Activated T-cell treated with anti-CD3 and anti-CD28 coated beads, Interleukin-2, amount 50 U/mL, for 24 hours (primary cell): Measurements from ENCODE around the gene ZIC4.

Experiments
- DNase-seq: peaks from one replicate; pipeline ENCODE4 v3.0.0-alpha.2; 2020
- H3K27ac Mint-ChIP-seq: 2 replicates; pipeline ENCODE4 v1.8.0; 2020; ENCODE audit warnings: mild to moderate bottlenecking, mixed read lengths
- H3K27me3 Mint-ChIP-seq: 2 replicates; pipeline ENCODE4 v1.8.0; 2020; ENCODE audit warnings: mixed read lengths
- H3K36me3 Mint-ChIP-seq: 2 replicates; pipeline ENCODE4 v1.8.0; 2020; ENCODE audit warnings: low read depth, mixed read lengths
- H3K4me1 Mint-ChIP-seq: 2 replicates; pipeline ENCODE4 v1.8.0; 2020; ENCODE audit warnings: low read depth, mixed read lengths
- H3K4me3 Mint-ChIP-seq: 2 replicates; pipeline ENCODE4 v1.8.0; 2020; ENCODE audit warnings: mild to moderate bottlenecking, moderate library complexity, mixed read lengths
- H3K9me3 Mint-ChIP-seq: 2 replicates; pipeline ENCODE4 v1.8.0; 2020; ENCODE audit warnings: mixed read lengths

The ZIC4 gene

DNA sequence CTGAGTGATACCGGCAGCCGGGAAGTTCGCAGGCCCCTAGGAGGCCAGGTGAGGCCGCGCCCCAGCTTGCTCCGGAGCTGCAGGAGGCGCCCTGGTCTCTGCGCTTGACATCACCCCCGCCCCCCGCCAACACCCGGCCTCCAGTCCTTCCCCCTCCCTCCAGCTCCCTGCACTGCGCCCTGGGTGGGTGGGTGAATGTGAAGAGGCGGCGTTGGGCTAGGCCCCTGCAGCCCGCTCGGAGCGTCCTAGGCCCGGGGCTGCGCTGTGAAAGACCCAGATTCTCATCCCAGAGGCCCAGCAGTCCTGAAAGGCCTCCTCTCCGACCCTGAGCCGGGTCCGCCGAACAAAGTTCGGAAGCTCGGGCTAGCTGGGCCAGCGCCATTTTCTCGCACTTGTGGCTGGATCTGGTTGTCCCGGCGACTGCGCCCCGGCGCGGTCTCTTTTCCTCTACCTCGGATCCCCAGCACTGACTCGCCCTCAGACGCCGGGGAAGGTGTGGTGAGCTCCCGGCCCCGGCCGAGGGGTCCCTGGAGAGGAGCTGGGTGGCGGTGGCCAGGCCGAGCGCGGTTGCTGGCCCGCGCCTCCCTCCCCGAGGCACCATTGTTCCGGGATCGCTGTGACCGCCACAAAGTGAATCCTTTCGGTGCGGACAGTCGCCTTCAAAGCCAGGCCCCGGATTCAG is 12.9 kb downstream of the ZIC4 start:
- no peak overlapping the region for H3K27ac Mint-ChIP-seq
- no peaks in the 10 kb centered on the region for H3K36me3 Mint-ChIP-seq
- H3K9me3 Mint-ChIP-seq = peaks cover 5% of the 10 kb centered on the region
- H3K27me3 Mint-ChIP-seq = peaks cover 96% of the 10 kb centered on the region
- no peak for DNase-seq
- H3K4me1 Mint-ChIP-seq = no peaks in the 10 kb centered on the region
- H3K4me3 Mint-ChIP-seq = no peak overlapping the region

DNA sequence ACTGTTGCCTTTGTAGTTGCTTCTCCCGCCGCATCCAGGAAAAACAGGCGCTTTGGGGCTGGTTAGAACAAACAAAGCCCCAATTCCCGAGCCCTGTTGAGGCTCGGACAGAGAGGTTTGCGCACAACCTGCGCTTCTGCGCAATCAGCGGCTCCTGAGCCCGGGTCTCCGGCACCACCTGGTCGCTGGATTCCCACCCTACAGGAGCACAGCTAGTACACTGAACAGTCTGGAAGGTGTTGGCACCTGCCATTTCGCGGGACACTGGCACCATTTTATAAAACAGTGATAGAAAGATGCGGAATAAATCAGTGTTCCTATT is 13.8 kb downstream of the ZIC4 start:
- Mint-ChIP-seq H3K27me3 (peaks cover 96% of the 10 kb centered on the region), H3K36me3 (no peaks in the 10 kb centered on the region), H3K27ac (no peak overlapping the region), H3K4me1 (no peaks in the 10 kb centered on the region), H3K4me3 (no peak overlapping the region), H3K9me3 (peaks cover 5% of the 10 kb centered on the region)
- DNase-seq = no peak

DNA sequence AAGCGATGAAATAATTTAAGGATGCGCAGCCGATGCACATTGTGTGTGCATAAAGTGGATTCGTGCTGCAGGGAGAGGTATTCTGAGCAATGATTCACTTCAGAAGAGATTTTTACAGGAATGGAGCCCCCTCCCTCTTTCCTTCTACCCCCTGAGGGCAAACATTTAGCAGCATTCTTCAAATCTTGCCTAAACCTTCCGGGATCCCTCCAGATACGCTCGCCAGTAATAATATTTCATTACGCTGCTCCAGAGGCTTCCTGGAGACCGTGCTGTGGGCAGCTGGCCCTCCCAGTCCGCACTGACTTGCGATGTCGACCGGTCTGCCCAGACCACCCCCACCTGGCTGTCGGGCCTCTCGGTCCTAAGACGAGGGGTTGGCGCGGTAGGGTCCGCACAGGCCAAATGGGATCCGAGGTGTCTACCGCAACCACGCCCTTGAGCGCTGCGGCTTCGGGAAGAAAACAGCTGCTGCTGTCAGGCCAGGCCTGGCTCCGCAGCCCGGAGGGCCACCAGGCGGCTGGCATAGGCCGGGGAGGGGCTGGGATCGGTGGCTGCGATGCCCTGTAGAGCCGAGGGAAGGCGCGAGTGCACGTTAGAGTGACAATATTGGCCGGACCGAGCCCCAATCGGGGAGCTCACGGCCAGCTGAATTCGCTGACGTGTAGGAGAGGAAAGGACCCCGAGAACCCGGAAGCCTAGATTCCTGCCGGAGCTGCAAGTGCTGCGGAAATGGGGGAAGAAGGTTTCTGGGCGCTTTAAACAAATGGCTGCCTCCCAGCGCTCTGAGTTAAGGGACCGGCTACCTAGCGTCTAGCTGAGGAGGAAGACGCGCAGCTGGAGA is 14.3 kb downstream of the ZIC4 start:
- H3K4me3 Mint-ChIP-seq = no peak overlapping the region
- H3K27ac Mint-ChIP-seq = no peak overlapping the region
- H3K27me3 Mint-ChIP-seq = peaks cover 96% of the 10 kb centered on the region
- H3K9me3 Mint-ChIP-seq = peaks cover 5% of the 10 kb centered on the region
- no peak for DNase-seq
- H3K4me1 Mint-ChIP-seq = no peaks in the 10 kb centered on the region
- no peaks in the 10 kb centered on the region for H3K36me3 Mint-ChIP-seq

DNA sequence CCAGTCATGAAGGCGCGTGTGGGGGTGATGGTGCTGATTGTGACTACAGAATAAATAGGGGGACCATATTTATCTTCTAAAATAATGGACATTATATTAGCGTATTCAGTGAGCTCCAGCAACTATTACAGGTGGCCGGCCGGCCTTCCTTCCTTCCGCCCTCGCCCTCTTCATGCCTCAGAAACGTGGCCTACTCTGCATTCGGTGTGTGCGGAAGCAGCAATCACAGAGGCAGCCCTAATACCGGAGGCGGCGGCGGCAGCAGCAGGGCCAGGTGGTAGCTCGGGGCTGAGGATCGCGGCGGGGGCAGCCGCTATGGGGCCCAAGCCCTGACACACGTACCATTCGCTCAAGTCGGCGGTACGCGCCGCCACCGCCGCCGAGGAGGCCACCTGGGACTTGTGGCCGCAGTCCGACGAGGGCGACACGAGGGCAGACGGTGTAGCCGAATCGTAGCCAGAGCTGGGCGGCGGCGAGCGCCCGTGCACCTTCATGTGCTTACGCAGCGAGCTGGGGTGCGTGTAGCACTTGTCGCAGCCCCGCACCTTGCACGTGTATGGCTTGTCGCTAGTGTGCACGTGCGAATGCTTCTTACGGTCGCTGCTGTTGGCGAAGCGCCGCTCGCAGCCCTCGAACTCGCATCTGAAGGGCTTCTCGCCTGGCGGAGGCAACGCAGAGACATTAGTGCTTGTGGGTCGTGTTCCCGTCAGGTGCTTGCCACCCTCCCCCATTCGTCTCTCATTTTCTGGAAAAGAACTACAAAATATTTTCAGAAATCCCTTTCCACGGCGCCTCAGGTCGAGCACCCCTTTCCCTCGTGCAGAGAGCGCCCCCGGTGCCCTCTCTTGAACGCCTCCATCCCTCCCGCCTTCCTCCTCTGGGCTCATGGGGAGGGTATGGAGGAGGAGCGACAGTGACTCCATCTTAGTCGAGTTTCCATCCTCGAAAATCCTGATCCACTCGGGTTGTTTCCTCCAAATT is 15.5 kb downstream of the ZIC4 start:
- Mint-ChIP-seq H3K36me3 (no peaks in the 10 kb centered on the region), H3K9me3 (peaks cover 5% of the 10 kb centered on the region), H3K4me3 (no peak overlapping the region), H3K27ac (peak overlapping the region; percentile 63), H3K4me1 (no peaks in the 10 kb centered on the region), H3K27me3 (peaks cover 98% of the 10 kb centered on the region)
- DNase-seq = no peak

DNA sequence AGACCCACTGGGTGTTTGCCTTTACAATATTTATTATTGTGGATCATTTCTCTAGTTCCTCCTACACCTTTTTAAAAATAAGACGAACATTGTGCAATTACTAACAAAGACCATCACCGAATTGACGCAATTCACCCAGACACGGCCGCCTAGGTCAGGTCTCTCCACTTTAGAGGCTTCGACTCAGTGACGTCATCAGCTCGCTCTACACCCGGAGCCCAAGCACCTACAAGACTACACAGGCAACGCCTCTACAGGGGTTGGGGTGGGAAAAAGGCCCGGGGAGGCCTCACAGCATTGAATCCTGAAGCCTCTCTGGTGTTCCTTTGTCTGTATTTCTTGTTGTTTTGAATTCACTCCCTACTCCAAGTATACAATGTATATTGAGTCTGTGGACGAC is 16.6 kb downstream of the ZIC4 start:
- Mint-ChIP-seq H3K27me3 (peaks cover 98% of the 10 kb centered on the region), H3K4me1 (no peaks in the 10 kb centered on the region), H3K9me3 (peaks cover 5% of the 10 kb centered on the region), H3K27ac (no peak overlapping the region), H3K4me3 (no peak overlapping the region), H3K36me3 (no peaks in the 10 kb centered on the region)
- no peak for DNase-seq

DNA sequence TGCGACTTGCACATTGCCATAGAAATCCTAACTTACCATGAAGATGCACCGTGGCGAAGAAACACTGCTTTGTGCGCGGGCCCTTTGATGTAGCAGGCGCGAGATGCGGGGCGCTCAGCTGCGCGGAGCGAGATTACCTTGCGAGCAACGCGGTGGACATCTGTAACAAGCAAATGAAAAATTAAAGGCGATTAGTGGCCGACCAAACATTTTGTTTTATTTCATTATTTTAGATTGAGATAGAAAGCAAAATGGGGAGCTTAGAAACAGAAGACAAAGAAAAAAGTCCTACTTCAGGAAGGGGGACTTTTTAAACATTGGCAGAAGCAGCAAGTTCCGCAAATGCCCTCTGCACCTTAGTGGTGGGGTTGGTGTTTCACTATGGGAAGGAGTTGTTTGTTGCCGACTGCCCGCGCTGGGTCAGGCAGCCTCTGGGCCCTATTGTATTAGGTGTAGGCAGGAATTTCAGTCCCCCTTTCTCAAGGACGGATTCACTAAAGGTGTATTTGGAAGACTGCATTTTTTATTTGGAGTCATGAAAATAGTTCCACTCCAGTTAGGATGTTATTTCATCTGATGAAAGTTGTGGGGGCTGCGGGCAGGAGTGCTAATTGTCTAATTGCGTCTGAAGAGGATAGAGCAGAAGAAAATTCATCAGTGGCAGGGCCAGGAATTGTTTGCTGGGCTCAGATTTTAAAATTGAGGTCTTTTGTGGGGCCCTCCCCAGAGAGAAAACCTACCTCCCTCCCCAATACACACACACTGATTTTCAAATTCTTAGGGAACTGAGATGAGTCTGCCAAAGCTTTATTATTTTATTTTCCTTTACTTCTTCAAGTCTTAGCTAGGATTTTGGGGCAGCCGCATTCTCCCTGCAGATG is 17.4 kb downstream of the ZIC4 start:
- no peaks in the 10 kb centered on the region for H3K36me3 Mint-ChIP-seq
- peaks cover 98% of the 10 kb centered on the region for H3K27me3 Mint-ChIP-seq
- no peaks in the 10 kb centered on the region for H3K4me1 Mint-ChIP-seq
- no peak overlapping the region for H3K27ac Mint-ChIP-seq
- no peak for DNase-seq
- H3K9me3 Mint-ChIP-seq = peaks cover 5% of the 10 kb centered on the region
- no peak overlapping the region for H3K4me3 Mint-ChIP-seq

DNA sequence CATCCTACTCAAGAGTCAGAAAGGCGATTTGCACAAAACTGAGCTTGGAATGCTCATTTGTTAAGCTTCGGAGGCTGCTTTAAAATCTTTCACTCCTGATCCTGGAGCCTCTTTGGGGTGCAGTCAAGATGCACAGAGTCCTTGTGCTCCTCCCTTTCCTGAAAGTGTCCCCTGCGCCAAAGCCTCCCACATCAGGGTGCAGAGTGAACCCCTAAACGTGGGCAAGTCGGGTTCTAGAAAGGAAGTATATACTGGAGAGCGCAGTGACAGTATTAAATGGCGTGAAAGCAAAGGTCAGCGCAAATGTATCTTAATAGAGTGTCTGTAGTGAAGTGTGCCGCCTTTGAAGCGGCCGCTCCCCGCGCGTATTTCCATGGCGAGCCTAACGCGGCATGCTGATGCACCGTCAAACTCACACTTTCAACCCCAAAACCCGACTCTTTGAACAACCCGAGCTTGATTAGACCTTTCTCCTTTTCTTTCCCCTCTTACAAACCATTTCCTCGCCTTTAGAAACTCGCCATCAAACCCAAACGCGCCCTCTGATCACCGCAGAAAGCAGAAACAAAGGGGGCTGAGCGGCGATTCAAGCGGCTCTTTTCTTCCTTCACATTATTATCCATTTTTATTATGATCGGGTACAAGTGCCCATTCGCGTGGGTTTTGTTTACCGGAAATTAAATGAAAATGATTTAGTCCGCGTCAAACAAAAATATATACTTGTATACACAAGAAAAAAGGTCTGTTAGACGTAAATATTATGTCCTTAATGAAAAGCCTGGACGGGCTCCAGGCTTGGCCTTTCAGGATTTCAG is 18.3 kb downstream of the ZIC4 start:
- H3K9me3 Mint-ChIP-seq = peaks cover 5% of the 10 kb centered on the region
- H3K27me3 Mint-ChIP-seq = peaks cover 100% of the 10 kb centered on the region
- H3K4me3 Mint-ChIP-seq = no peak overlapping the region
- no peak for DNase-seq
- H3K36me3 Mint-ChIP-seq = no peaks in the 10 kb centered on the region
- H3K27ac Mint-ChIP-seq = no peak overlapping the region
- H3K4me1 Mint-ChIP-seq = no peaks in the 10 kb centered on the region

DNA sequence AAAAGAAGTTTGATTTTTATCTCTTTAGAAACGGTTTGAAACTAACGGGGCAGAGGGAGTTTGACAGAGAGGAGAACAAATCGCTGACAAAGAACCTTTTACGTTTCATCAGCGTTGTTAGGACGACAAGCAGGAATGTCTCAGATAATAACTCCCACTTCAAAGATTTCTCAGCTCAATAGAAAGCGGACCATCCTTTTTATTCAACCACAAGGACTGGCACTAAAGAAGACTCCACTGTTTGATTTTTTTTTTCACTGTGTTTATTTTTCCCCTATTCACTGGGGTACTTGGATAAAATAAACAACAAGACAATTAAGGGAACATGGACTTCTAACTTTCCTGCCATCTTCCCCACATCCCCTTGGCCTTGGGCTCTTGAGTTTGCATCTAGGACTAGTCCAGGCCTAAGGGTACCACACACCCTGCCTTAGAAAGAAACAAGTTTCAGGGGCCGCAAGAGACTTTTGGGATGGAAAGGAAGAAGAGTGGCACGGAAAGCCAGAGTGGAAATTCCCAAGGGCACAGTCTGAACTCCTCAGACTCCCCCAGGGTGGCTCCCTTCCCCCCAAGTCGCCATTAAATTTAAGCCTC is 19.0 kb downstream of the ZIC4 start:
- Mint-ChIP-seq H3K27ac (no peak overlapping the region), H3K9me3 (peaks cover 5% of the 10 kb centered on the region), H3K4me1 (no peaks in the 10 kb centered on the region), H3K36me3 (no peaks in the 10 kb centered on the region), H3K4me3 (no peak overlapping the region), H3K27me3 (peaks cover 100% of the 10 kb centered on the region)
- no peak for DNase-seq

DNA sequence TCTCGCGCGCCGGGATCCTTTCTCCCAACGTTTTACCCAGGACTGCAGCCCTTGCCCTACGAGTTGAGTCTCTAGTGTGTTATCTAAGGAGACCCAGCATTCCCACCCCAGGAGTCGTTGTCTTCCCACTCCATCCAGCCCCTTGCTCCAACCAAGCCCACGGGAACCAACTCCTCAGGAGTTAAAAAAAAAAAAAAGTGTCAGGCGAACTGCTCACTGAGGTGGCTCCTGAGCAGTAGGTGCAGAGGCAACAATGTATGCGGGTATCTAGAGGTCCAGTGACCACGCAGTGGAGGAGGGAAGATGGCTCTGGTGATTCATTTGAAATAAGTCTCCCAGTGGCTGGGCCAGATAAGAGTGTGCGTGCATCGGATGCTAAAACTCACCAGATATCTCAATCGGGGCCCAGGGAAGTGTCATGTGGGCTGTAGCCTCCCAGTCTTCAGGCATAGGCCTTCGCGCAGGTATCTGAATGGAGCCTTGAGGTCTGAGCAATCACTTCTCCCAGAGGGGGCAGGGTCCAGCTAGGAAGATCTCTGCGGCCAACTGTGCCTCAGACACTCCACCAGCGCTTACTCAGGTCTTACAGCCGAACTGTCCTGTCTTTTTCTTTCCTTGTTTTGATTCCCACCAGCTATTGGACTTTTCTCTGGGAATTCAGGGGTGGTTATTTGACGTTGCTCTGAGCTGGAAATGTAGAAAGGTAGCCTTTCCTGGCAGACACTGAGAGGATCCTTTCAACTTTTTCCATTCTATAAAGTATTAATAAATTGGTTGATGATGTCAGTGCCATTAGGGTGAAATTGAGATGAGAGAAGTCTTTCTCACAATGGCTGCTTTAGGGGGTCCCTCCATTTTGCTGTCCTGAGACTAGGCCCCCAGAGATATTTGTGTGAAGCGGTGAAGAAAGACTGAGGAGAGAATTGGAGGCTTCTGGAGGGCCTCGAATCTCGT is 21.0 kb downstream of the ZIC4 start:
- H3K4me1 Mint-ChIP-seq = no peaks in the 10 kb centered on the region
- peaks cover 2% of the 10 kb centered on the region for H3K9me3 Mint-ChIP-seq
- no peak overlapping the region for H3K27ac Mint-ChIP-seq
- H3K36me3 Mint-ChIP-seq = no peaks in the 10 kb centered on the region
- peaks cover 98% of the 10 kb centered on the region for H3K27me3 Mint-ChIP-seq
- no peak for DNase-seq
- no peak overlapping the region for H3K4me3 Mint-ChIP-seq

DNA sequence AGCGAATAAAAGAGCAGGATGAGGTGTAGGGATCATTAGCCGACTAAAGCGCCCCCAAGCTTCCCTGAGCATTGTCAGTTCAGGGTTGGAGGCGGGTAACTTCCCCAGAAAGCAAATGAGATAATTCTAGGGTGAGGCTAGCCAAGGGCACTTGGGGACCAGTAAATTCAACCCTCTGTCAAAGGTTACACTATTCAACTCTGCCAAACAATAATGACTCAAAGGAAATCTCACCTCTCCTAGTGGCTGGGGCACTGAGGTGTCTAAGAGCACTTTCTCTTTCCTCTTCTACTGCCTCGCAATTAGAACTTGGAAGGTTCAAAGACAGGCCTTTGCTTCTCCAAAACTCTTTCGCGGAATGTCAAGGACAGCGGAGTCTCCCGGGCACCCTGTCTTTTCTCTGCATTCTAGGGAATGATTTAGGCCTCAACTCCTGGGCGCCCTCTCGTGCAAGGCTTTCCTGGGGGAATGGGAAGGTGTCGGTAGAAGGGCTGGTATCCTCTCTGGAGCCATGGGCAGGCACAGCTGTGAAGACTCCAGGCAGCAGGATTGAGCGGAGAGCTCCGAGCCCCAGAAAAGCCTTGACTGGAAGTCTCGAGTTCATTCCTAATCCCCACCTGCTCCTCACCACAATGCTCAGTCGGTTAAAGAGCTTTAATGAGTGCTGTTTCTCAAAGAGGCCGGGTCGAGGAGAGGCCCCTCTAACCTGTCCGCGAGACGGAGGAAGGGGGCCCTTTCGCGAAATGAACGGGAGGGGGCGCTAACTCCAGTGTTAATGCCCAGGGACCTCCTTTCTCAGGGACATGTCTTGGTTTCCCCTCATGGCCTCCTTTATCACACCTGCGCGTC is 21.9 kb downstream of the ZIC4 start:
- Mint-ChIP-seq H3K9me3 (no peaks in the 10 kb centered on the region), H3K4me1 (no peaks in the 10 kb centered on the region), H3K27ac (no peak overlapping the region), H3K27me3 (peaks cover 98% of the 10 kb centered on the region), H3K4me3 (no peak overlapping the region), H3K36me3 (no peaks in the 10 kb centered on the region)
- no peak for DNase-seq

DNA sequence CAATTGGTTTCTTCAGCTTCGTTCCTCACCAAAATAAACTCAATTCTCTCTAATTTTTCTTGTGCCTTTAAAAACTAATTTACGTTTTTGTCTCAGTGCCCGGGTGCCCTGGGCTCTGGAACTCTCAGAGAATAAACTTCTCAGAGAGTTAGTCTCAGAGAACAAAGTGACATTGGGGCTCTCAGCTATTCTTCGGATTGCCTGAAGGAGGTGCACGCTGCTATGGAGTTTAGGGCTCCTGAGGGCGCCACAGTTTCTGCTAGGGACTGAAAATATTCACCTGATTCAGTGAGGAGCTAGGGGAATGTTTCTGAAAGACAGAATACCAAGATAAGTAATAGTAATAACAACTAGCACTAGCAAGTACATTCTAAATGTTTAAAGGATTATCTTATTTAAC is 22.7 kb downstream of the ZIC4 start:
- no peak for DNase-seq
- no peak overlapping the region for H3K27ac Mint-ChIP-seq
- no peak overlapping the region for H3K4me3 Mint-ChIP-seq
- H3K9me3 Mint-ChIP-seq = peaks cover 4% of the 10 kb centered on the region
- H3K27me3 Mint-ChIP-seq = peaks cover 98% of the 10 kb centered on the region
- H3K4me1 Mint-ChIP-seq = no peaks in the 10 kb centered on the region
- no peaks in the 10 kb centered on the region for H3K36me3 Mint-ChIP-seq
